Mucosa of descending colon (tissue), 3 donors: ENCODE measurements around the gene LRP1B. TPM values are rescaled to one million over a fixed set of nuclear protein-coding genes. Genes with fewer than 3 reads are reported as not detected.
"Not testable (repeated sequence)": the region's sequence is repeated elsewhere in the genome, so short reads cannot be mapped to it uniquely, and the experiment has no call there.

ENCODE experiments used
- ATAC-seq: fragments of 200-7000 bp; cut with Tn5 transposase; one replicate; pipeline ENCODE4 v1.9.1; 2020; ENCODE audit warnings: mild to moderate bottlenecking, moderate library complexity
- DNase-seq, 3 donors: peaks; one replicate each; pipeline ENCODE4 v3.0.0-alpha.2; 2020
- H3K36me3 ChIP-seq: fragments of 200-600 bp; one replicate; pipeline ENCODE4 v1.8.0; 2021; ENCODE audit warnings: low read depth, mild to moderate bottlenecking
- H3K4me1 ChIP-seq: fragments of 200-600 bp; one replicate; pipeline ENCODE4 v1.8.0; 2021; ENCODE audit warnings: low read depth, mild to moderate bottlenecking
- H3K4me3 ChIP-seq: fragments of 200-600 bp; one replicate; pipeline ENCODE4 v1.8.0; 2021; ENCODE audit warnings: mild to moderate bottlenecking
- H3K9me3 ChIP-seq: fragments of 200-600 bp; one replicate; pipeline ENCODE4 v1.8.0; 2021; ENCODE audit warnings: mild to moderate bottlenecking
- intact Hi-C, 2 donors: fragments of 100-400 bp; cut with DNase I in 1 of 2; cut with micrococcal nuclease in 1 of 2; formaldehyde crosslinking; loops; one replicate each; pipeline versions ENCODE4 v1.11.0 to v1.11.1; 2022; cut with DNase I, micrococcal nuclease
- total RNA-seq, 3 donors: library from RNA; stranded (reverse); fragmentation: NEBNext Ultra II Directional in 2 of 3; extraction: Animal tissue kit (Norgen Biotek cat#: 25700) in 2 of 3; gene quantifications; one replicate each; pipeline versions ENCODE4 v1.2.1 to v1.2.4, GENCODE V29; 2021 to 2023
- TF ChIP-seq, protein P1 (sequence below): fragments of 200-600 bp; IDR thresholded peaks from one replicate; pipeline ENCODE4 v1.8.0; 2022; ENCODE audit warnings: antibody characterized with exemption, mild to moderate bottlenecking
- donor health status: DM: no; HTN: no; CAD: no; lungs with moderate emphysema.
- donor health status: DM: no; HTN: no; CAD: no.
- donor health status: DM: no; HTN: yes; CAD: no.

The LRP1B gene
- total RNA-seq, 3 donors from 2014 or later, result 0.12 to 1.6 (median 0.20) TPM

DNA sequence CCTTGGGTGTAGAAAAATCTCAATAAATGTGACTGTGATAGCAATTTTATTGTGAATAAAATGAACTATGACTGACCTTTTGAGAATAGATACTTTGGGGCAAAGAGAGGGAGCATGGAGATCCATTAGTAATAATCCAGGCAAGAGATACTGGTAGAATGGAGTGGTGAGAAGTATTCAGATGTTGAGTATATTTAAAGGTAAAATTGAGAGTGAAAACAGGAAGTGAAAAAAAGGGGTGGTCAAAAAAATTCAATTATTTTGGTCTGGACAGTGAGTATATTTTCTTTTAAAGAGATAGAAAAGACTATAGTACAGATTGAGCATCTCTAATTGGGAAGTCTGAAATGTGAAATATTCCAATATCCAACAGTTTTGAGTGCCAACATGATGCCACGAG lies 1835.0 kb downstream of the LRP1B start:
- intact Hi-C loops, result no loop called here
- Histone ChIP-seq H3K4me1 (no peaks in the 10 kb centered on the region), H3K9me3 (no peaks in the 10 kb centered on the region), H3K36me3 (no peaks in the 10 kb centered on the region), H3K4me3 (no peak overlapping the region)
- ATAC-seq, result no peak
- DNase-seq, result no peak
- TF ChIP-seq, protein P1, sequence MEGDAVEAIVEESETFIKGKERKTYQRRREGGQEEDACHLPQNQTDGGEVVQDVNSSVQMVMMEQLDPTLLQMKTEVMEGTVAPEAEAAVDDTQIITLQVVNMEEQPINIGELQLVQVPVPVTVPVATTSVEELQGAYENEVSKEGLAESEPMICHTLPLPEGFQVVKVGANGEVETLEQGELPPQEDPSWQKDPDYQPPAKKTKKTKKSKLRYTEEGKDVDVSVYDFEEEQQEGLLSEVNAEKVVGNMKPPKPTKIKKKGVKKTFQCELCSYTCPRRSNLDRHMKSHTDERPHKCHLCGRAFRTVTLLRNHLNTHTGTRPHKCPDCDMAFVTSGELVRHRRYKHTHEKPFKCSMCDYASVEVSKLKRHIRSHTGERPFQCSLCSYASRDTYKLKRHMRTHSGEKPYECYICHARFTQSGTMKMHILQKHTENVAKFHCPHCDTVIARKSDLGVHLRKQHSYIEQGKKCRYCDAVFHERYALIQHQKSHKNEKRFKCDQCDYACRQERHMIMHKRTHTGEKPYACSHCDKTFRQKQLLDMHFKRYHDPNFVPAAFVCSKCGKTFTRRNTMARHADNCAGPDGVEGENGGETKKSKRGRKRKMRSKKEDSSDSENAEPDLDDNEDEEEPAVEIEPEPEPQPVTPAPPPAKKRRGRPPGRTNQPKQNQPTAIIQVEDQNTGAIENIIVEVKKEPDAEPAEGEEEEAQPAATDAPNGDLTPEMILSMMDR, result no peak

DNA sequence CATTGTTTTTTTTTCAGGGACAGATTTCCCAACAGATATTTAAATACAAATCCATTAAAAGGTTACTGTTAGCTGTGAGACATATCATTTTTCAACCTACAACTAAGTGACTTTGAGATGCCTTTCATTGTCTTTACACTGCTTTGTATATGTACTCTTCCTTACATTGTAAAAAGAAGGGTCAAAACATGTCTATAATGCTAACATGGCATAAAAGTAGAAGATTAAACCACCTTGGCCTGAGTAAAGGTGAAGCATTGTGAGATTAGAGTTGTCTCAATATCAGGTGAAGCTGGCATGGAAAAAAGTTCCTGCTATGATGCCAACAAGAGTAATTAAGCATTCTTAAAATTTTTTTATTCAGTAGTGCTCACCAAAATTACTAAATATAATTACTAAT lies 1842.1 kb downstream of the LRP1B start:
- no peak for ATAC-seq
- TF ChIP-seq, protein P1, result no peak
- no peaks in the 10 kb centered on the region for H3K9me3 ChIP-seq

DNA sequence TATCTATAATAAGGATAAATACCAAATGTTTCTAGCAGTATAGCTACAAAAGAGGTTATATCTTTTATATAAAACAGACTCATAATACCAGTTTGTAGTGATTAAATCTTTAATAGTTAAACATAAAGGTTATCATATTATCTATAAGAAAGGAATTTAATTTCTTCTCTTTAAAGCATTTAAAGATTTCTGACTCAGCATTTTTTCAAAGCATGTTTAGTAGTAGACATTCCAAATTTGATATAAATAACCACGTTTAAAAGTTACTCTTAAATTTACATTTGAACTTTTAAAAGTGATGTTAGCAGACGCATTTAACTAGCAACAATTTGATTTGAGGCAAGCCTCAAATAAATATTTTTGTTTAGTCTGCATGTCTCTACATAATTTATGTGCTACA lies 1842.6 kb downstream of the LRP1B start:
- DNase-seq, result no peak
- Histone ChIP-seq H3K4me3 (no peak overlapping the region), H3K9me3 (no peaks in the 10 kb centered on the region), H3K4me1 (no peaks in the 10 kb centered on the region), H3K36me3 (no peaks in the 10 kb centered on the region)
- TF ChIP-seq, protein P1, result no peak
- intact Hi-C loops, result no loop called here
- no peak for ATAC-seq

More for the DNA sequence above, 1842.1 kb downstream of the LRP1B start:
- Histone ChIP-seq H3K36me3 (no peaks in the 10 kb centered on the region), H3K4me1 (no peaks in the 10 kb centered on the region), H3K4me3 (no peak overlapping the region)
- no peak for DNase-seq
- intact Hi-C loops, result no loop called here

DNA sequence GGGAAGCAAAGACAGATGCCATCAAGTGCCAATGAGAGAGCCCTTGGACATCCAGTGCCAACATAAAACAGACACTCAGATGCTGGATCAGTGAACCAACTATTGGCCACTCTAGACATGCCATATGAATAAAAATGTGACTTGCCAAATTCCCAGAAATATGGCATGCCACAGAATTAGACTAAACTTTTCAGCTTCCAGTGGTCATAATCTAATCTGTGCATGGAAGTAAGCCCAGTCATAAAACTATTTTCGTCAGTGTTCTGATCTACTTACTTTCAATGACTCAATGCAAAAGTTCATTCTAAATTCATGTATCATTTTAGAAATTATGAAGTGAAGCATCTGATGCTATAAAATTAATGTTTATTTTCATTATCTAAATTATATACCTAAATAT lies 1844.4 kb downstream of the LRP1B start:
- ATAC-seq, result no peak
- intact Hi-C loops, result no loop called here
- TF ChIP-seq, protein P1, result no peak
- Histone ChIP-seq H3K4me3 (no peak overlapping the region), H3K36me3 (no peaks in the 10 kb centered on the region), H3K9me3 (no peaks in the 10 kb centered on the region), H3K4me1 (no peaks in the 10 kb centered on the region)
- DNase-seq, result no peak

DNA sequence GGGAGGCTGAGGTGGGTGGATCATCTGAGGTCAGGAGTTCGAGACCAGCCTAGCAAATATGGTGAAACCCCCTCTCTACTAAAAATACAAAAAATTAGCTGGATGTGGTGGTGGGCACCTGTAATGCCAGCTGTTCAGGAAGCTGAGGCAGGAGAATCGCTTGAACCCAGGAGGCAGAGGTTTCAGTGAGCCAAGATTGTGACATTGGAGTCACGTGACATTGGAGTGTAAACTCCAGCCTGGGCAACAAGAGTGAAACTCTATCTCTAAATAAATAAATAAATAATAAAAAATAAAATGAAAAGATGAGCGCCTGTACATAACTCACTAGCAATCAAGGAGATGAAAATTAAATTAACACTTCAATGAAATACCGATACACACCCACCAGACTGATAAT lies 1853.5 kb downstream of the LRP1B start:
- H3K4me1 ChIP-seq, H3K9me3 ChIP-seq, ATAC-seq, H3K4me3 ChIP-seq, intact Hi-C loops, H3K36me3 ChIP-seq, DNase-seq: not testable (repeated sequence)

DNA sequence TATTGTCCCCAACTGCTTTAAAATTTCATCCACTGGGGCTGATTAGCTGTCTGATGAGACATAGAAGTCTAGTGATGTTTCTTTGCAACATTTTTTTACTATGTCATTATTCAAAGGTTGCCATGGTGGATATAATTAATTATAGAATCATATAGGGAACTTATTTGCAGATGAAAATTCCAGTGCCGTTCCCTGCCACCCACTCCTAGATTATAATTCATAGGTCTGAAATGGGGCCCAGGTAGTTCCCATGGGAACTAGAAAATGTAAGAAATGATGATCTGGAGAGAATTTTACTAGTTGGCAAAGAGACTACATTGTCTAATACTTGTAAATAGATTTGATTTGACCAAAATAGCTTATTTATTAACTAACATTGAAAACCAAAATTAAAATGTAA lies 1854.2 kb downstream of the LRP1B start:
- Histone ChIP-seq H3K4me3 (no peak overlapping the region), H3K36me3 (no peaks in the 10 kb centered on the region), H3K4me1 (no peaks in the 10 kb centered on the region), H3K9me3 (no peaks in the 10 kb centered on the region)
- DNase-seq, result no peak
- TF ChIP-seq, protein P1, result no peak
- intact Hi-C loops, result no loop called here
- no peak for ATAC-seq
